Measurements from ENCODE around the gene M1AP.

Gene M1AP

DNA sequence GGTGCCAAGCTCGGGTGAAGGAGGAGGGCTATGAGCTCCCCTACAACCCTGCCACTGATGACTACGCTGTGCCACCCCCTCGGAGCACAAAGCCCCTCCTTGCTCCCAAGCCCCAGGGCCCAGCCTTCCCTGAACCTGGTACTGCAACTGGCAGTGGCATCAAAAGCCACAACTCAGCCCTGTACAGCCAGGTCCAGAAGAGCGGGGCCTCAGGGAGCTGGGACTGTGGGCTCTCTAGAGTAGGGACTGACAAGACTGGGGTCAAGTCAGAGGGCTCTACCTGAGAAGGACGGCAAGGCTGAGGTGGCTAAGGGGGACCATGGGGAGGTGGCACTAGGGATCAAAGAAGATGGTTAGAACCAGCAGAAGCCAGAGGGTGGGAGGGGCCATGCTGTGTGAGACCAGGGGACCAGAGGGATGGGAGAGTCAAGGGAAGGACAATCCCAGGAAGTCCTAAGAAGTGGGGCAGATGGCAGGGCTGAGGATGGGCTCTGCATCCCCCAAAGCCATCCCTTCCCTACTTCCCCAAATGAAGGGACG, 91.2 kb downstream of the M1AP start:
- TF ChIP-seq, protein P1, sequence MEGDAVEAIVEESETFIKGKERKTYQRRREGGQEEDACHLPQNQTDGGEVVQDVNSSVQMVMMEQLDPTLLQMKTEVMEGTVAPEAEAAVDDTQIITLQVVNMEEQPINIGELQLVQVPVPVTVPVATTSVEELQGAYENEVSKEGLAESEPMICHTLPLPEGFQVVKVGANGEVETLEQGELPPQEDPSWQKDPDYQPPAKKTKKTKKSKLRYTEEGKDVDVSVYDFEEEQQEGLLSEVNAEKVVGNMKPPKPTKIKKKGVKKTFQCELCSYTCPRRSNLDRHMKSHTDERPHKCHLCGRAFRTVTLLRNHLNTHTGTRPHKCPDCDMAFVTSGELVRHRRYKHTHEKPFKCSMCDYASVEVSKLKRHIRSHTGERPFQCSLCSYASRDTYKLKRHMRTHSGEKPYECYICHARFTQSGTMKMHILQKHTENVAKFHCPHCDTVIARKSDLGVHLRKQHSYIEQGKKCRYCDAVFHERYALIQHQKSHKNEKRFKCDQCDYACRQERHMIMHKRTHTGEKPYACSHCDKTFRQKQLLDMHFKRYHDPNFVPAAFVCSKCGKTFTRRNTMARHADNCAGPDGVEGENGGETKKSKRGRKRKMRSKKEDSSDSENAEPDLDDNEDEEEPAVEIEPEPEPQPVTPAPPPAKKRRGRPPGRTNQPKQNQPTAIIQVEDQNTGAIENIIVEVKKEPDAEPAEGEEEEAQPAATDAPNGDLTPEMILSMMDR (conservative IDR thresholded peaks at IDR 0.05; ENCODE audit: control insufficient read depth, insufficient read depth, low read depth, low read length): no peak
- DNase-seq (ENCODE audit: low read depth): no peak
- H3K4me3 ChIP-seq (ENCODE audit: control insufficient read depth, low read depth, low read length): no peak overlapping the region

DNA sequence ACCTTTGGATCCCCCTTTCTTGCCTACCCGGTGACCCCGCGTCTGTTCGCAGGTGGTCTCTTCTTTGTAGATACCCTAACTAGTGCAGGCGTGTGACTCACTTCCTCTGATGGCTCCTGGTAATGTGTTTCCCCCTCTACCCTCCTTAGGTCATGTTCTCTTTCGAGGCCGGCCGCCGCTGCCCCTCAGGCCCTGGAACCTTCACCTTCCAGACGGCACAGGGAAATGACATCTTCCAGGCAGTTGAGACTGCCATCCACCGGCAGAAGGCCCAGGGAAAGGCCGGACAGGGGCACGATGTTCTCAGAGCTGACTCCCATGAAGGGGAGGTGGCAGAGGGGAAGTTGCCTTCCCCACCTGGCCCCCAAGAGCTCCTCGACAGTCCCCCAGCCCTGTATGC, 92.0 kb downstream of the M1AP start:
- DNase-seq (ENCODE audit: low read depth): no peak
- TF ChIP-seq, protein P1 (conservative IDR thresholded peaks at IDR 0.05; ENCODE audit: control insufficient read depth, insufficient read depth, low read depth, low read length): no peak
- no peak overlapping the region for H3K4me3 ChIP-seq (ENCODE audit: control insufficient read depth, low read depth, low read length)

DNA sequence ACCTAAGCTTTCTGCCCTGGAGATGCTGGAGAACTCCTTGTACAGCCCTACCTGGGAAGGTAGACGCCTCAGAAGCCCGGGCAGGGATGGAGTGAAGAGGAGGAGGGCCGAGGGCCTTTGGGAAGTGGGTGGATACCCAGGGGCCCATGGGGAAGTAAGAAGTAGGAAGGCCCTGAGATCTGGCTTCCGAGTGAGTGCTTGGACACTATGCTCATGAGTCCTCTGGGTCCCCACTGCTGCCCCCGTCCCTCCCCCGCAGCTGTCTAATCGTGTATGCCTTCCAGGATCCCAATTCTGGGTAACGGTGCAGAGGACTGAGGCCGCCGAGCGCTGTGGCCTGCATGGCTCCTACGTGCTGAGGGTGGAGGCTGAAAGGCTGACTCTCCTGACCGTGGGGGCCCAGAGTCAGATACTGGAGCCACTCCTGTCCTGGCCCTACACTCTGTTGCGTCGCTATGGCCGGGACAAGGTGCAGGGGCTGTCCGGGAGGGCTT, 92.5 kb downstream of the M1AP start:
- DNase-seq (ENCODE audit: low read depth): no peak
- H3K4me3 ChIP-seq (ENCODE audit: control insufficient read depth, low read depth, low read length): peak overlapping the region; percentile 98
- TF ChIP-seq, protein P1 (conservative IDR thresholded peaks at IDR 0.05; ENCODE audit: control insufficient read depth, insufficient read depth, low read depth, low read length): no peak

DNA sequence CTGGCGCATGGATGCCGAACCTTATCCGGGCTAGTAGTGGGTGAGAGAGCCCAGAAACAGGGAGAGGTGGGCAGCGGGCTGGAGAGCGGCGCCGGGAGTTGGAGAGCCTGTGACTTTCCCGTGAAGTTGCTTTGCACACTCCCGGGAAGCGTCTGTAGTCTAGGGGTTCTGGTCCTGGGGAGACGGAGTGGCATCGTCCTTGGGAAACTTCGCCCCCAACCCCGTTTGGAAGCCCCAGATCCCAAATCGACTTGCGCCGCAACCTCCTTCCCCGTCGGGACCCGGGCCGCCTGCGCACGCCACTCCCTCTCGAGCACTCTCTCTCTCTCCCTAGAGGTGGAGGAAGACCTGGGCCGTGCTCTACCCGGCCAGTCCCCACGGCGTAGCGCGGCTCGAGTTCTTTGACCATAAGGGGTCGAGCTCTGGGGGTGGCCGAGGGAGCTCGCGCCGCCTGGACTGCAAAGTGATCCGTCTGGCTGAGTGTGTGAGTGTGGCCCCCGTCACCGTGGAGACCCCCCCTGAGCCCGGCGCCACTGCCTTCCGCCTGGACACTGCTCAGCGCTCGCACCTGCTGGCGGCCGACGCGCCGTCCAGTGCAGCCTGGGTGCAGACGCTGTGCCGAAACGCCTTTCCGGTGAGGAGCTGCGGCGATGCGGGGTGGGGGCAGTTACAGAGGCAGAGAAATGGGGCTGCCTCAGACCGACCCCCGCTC, 93.2 kb downstream of the M1AP start:
- peak; percentile 19 for DNase-seq (ENCODE audit: low read depth)
- TF ChIP-seq, protein P1 (conservative IDR thresholded peaks at IDR 0.05; ENCODE audit: control insufficient read depth, insufficient read depth, low read depth, low read length): no peak
- H3K4me3 ChIP-seq (ENCODE audit: control insufficient read depth, low read depth, low read length): peak overlapping the region; percentile 98

DNA sequence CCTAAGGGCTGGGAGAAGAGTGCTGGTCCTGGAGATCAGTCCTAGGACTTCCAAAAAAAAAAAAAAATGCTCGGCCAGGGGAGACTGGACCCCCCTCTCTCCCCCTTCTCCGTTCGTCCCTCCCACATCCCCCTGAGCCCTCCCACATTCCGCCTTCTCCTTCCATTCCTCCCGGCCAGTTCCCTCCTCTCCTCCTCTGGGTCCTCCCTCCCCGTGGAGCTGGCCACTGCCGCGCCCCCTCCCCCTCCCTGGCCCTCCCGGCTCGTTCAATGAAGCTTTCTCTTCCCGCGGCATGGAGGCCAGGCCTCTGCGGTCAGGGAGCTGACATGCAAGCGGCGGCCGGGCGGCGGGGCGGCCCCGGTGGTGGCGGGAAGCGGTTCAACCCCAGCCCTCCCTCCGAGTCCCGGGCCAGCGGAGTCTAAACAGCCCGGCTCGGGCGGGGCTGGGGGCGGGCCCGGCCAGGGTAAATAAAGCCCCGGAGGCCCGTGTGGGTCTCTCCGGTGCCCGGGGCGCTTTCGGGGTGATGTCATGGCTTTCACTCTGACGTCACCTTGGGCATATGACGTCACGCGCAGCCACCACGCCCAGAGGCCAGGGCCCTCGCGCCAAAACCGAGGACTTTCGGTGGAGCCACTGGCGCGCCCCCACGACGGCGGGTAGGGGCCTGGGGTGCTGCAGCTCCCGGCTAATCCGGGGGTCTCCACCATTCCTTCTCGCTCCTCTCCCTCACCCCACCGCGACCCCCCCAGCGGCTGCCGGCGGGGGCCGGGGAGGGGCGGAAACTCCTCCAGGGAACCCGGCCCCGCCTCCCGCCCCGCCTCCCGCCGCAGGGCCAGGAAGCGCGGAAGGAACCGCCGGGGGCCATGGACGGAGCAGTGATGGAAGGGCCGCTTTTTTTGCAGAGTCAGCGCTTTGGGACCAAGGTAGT, 94.0 kb downstream of the M1AP start, which contains the start of the genes DOK1 and LOXL3:
Gene DOK1 (plus strand): TSS at position 829 of the 928 bp plus-strand sequence. CDS start 35 bp downstream, at position 864.
Gene LOXL3 (minus strand): TSS at position 51 of the 928 bp plus-strand sequence. CDS start 1,308 bp downstream, outside the sequence.
- TF ChIP-seq, protein P1 (conservative IDR thresholded peaks at IDR 0.05; ENCODE audit: control insufficient read depth, insufficient read depth, low read depth, low read length): no peak
- peak; percentile 84 for DNase-seq (ENCODE audit: low read depth)
- H3K4me3 ChIP-seq (ENCODE audit: control insufficient read depth, low read depth, low read length): peak within 1 kb of the TSS; percentile 98
